Measurements from ENCODE around the gene CRACR2B. TPM values are rescaled to one million over a fixed set of nuclear protein-coding genes. Genes with fewer than 3 reads are reported as not detected.

CRACR2B gene
- total RNA-seq, 1 experiment from 2014 or later, result 132 TPM

GRCh38 chr11:880447-880846 lies 52.7 kb downstream of the CRACR2B start:
- no peak overlapping the region for H3K4me3 ChIP-seq (ENCODE audit: low read depth in 2 of 2, low read length in 2 of 2)
- BruUV-seq (replicated peaks), result no TSS peak
- H3K4me1 ChIP-seq (ENCODE audit: control insufficient read depth, insufficient read depth, low read length), result 0 out of 2 replicates have a peak, but pooled peaks cover 3% of the 10 kb centered on the region
- POLR2A ChIA-PET, result no interaction called here
- H3K27me3 ChIP-seq (ENCODE audit: control insufficient read depth, insufficient read depth, low read length), result no peaks in the 10 kb centered on the region
- in situ Hi-C loops (cut with HindIII; ENCODE audit: low pct_unique_long_range_greater_than_20kb, low sequenced_read_pairs) (no loop called here), intact Hi-C loops (cut with micrococcal nuclease; ENCODE audit: unreplicated experiment) (no loop called here)
- H3K36me3 ChIP-seq (ENCODE audit: control insufficient read depth, insufficient read depth, low read length), result no peaks in the 10 kb centered on the region
- TF ChIP-seq SIN3A (IDR thresholded peaks at IDR 0.05; ENCODE audit: borderline replicate concordance, insufficient read depth, low read depth, low read length) (no peak), POLR2AphosphoS5 (IDR thresholded peaks at IDR 0.05; ENCODE audit: low read depth, low read length) (no peak), TCF7L2 (IDR thresholded peaks at IDR 0.05; ENCODE audit: low read depth, low read length) (no peak)
- TF ChIP-seq, protein P1, sequence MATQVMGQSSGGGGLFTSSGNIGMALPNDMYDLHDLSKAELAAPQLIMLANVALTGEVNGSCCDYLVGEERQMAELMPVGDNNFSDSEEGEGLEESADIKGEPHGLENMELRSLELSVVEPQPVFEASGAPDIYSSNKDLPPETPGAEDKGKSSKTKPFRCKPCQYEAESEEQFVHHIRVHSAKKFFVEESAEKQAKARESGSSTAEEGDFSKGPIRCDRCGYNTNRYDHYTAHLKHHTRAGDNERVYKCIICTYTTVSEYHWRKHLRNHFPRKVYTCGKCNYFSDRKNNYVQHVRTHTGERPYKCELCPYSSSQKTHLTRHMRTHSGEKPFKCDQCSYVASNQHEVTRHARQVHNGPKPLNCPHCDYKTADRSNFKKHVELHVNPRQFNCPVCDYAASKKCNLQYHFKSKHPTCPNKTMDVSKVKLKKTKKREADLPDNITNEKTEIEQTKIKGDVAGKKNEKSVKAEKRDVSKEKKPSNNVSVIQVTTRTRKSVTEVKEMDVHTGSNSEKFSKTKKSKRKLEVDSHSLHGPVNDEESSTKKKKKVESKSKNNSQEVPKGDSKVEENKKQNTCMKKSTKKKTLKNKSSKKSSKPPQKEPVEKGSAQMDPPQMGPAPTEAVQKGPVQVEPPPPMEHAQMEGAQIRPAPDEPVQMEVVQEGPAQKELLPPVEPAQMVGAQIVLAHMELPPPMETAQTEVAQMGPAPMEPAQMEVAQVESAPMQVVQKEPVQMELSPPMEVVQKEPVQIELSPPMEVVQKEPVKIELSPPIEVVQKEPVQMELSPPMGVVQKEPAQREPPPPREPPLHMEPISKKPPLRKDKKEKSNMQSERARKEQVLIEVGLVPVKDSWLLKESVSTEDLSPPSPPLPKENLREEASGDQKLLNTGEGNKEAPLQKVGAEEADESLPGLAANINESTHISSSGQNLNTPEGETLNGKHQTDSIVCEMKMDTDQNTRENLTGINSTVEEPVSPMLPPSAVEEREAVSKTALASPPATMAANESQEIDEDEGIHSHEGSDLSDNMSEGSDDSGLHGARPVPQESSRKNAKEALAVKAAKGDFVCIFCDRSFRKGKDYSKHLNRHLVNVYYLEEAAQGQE (IDR thresholded peaks at IDR 0.05; ENCODE audit: insufficient read depth in 1 of 2, low read depth in 2 of 2, low read length in 1 of 2), result no peak
- TF ChIP-seq, protein P2, sequence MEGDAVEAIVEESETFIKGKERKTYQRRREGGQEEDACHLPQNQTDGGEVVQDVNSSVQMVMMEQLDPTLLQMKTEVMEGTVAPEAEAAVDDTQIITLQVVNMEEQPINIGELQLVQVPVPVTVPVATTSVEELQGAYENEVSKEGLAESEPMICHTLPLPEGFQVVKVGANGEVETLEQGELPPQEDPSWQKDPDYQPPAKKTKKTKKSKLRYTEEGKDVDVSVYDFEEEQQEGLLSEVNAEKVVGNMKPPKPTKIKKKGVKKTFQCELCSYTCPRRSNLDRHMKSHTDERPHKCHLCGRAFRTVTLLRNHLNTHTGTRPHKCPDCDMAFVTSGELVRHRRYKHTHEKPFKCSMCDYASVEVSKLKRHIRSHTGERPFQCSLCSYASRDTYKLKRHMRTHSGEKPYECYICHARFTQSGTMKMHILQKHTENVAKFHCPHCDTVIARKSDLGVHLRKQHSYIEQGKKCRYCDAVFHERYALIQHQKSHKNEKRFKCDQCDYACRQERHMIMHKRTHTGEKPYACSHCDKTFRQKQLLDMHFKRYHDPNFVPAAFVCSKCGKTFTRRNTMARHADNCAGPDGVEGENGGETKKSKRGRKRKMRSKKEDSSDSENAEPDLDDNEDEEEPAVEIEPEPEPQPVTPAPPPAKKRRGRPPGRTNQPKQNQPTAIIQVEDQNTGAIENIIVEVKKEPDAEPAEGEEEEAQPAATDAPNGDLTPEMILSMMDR (IDR thresholded peaks at IDR 0.05), result no peak
- CTCF ChIA-PET, result no interaction called here
- no peak overlapping the region for H3K27ac ChIP-seq (ENCODE audit: low read length)
- no peaks in the 10 kb centered on the region for H3K9me3 ChIP-seq (ENCODE audit: control insufficient read depth, insufficient read depth, low read depth, low read length)
- ATAC-seq (no peak), DNase-seq (ENCODE audit: low read depth, low spot score) (no peak)

Other genes with a start within 250 kb of the CRACR2B start
- 23.9 TPM for gene IRF7, start 212.0 kb upstream of the CRACR2B start, total RNA-seq (2021; ENCODE audit: unreplicated experiment)
- not detected for gene CDHR5, start 203.0 kb upstream of the CRACR2B start, total RNA-seq (2021; ENCODE audit: unreplicated experiment)
- not detected for gene SCT, start 200.7 kb upstream of the CRACR2B start, total RNA-seq (2021; ENCODE audit: unreplicated experiment)
- 0.95 TPM for gene DRD4, start 190.7 kb upstream of the CRACR2B start, total RNA-seq (2021; ENCODE audit: unreplicated experiment)
- gene DEAF1, start 132.7 kb upstream of the CRACR2B start, total RNA-seq (2021; ENCODE audit: unreplicated experiment), result 105 TPM
- gene TMEM80, start 132.1 kb upstream of the CRACR2B start, total RNA-seq (2021; ENCODE audit: unreplicated experiment), result 45.2 TPM
- gene EPS8L2, start 121.7 kb upstream of the CRACR2B start, total RNA-seq (2021; ENCODE audit: unreplicated experiment), result 256 TPM
- gene TALDO1, start 80.5 kb upstream of the CRACR2B start, total RNA-seq (2021; ENCODE audit: unreplicated experiment), result 257 TPM
- gene GATD1, start 50.4 kb upstream of the CRACR2B start, total RNA-seq (2021; ENCODE audit: unreplicated experiment), result 229 TPM
- 15.9 TPM for gene CEND1, start 37.8 kb upstream of the CRACR2B start, total RNA-seq (2021; ENCODE audit: unreplicated experiment)
- gene SLC25A22, start 29.6 kb upstream of the CRACR2B start, total RNA-seq (2021; ENCODE audit: unreplicated experiment), result 119 TPM
- gene PIDD1, start 22.7 kb upstream of the CRACR2B start, total RNA-seq (2021; ENCODE audit: unreplicated experiment), result 75.9 TPM
- gene RPLP2, start 18.0 kb upstream of the CRACR2B start, total RNA-seq (2021; ENCODE audit: unreplicated experiment), result 3,468 TPM
- 244 TPM for gene PNPLA2, start 9.0 kb upstream of the CRACR2B start, total RNA-seq (2021; ENCODE audit: unreplicated experiment)
- gene CD151, start 5.0 kb downstream of the CRACR2B start, total RNA-seq (2021; ENCODE audit: unreplicated experiment), result 680 TPM
- 673 TPM for gene POLR2L, start 14.6 kb downstream of the CRACR2B start, total RNA-seq (2021; ENCODE audit: unreplicated experiment)
- gene TSPAN4, start 14.9 kb downstream of the CRACR2B start, total RNA-seq (2021; ENCODE audit: unreplicated experiment), result 187 TPM
- 224 TPM for gene CHID1, start 82.9 kb downstream of the CRACR2B start, total RNA-seq (2021; ENCODE audit: unreplicated experiment)
- gene AP2A2, start 98.0 kb downstream of the CRACR2B start, total RNA-seq (2021; ENCODE audit: unreplicated experiment), result 123 TPM
- 0.49 TPM for gene MUC6, start 208.8 kb downstream of the CRACR2B start, total RNA-seq (2021; ENCODE audit: unreplicated experiment)
- 0.08 TPM for gene MUC2, start 247.0 kb downstream of the CRACR2B start, total RNA-seq (2021; ENCODE audit: unreplicated experiment)

Measured in Panc1 (cell line).